Left ventricle myocardium inferior (tissue), 1 donor: ENCODE measurements around the gene SLC26A9. TPM values are rescaled to one million over a fixed set of nuclear protein-coding genes. Genes with fewer than 3 reads are reported as not detected.

Source experiments
- DNase-seq: peaks from one replicate; pipeline ENCODE4 v3.0.0-alpha.2; 2020
- H3K27ac ChIP-seq: fragments of 200-600 bp; replicated peaks from 2 replicates; pipeline ENCODE4 v1.8.0; 2021
- H3K27me3 ChIP-seq: fragments of 200-600 bp; 2 replicates; pipeline ENCODE4 v1.8.0; 2021; ENCODE audit warnings: low read depth
- H3K36me3 ChIP-seq: fragments of 200-600 bp; 2 replicates; pipeline ENCODE4 v1.8.0; 2021
- H3K4me1 ChIP-seq: fragments of 200-600 bp; 2 replicates; pipeline ENCODE4 v1.8.0; 2021
- H3K4me3 ChIP-seq: fragments of 200-600 bp; 2 replicates; pipeline ENCODE4 v1.8.0; 2021; ENCODE audit warnings: mild to moderate bottlenecking, moderate library complexity
- H3K9me3 ChIP-seq: fragments of 200-600 bp; replicated peaks from 2 replicates; pipeline ENCODE4 v1.8.0; 2021
- CTCF ChIP-seq: fragments of 200-600 bp; IDR thresholded peaks from 2 replicates; pipeline ENCODE4 v1.8.0; 2021; ENCODE audit warnings: antibody characterized with exemption, mild to moderate bottlenecking, borderline replicate concordance
- intact Hi-C: fragments of 100-400 bp; cut with micrococcal nuclease; formaldehyde crosslinking; loops from one replicate; pipeline ENCODE4 v1.11.0; 2022
- total RNA-seq: library from RNA; stranded (reverse); fragmentation: NEBNext Ultra II Directional; extraction: Animal tissue kit (Norgen Biotek cat#: 25700); gene quantifications from one replicate; pipeline ENCODE4 v1.2.1, GENCODE V29; 2021
- donor health status: DM: no; HTN: yes; CAD: no; lungs with severe emphysema.

Gene SLC26A9
- total RNA-seq, 1 donor from 2014 or later: 35.2 TPM

GRCh38 chr1:205976708-205977401 lies 33.6 kb upstream of the SLC26A9 start:
- Histone ChIP-seq H3K27me3 (no peaks in the 10 kb centered on the region), H3K36me3 (no peaks in the 10 kb centered on the region)

GRCh38 chr1:205976036-205976435 lies 32.8 kb upstream of the SLC26A9 start:
- DNase-seq: no peak
- H3K4me1 ChIP-seq: peaks cover 36% of the 10 kb centered on the region
- H3K36me3 ChIP-seq: no peaks in the 10 kb centered on the region
- no peaks in the 10 kb centered on the region for H3K9me3 ChIP-seq
- peak overlapping the region; percentile 90 for H3K27ac ChIP-seq
- no peaks in the 10 kb centered on the region for H3K27me3 ChIP-seq
- intact Hi-C loops: loop anchor here (5.0 kb wide), 1 partner anchor 184 kb away; no protein-coding TSS in a partner anchor
- H3K4me3 ChIP-seq: no peak overlapping the region
- no peak for TF ChIP-seq CTCF

More at GRCh38 chr1:205976708-205977401, 33.6 kb upstream of the SLC26A9 start:
- Histone ChIP-seq H3K4me3 (no peak overlapping the region), H3K4me1 (peaks cover 28% of the 10 kb centered on the region), H3K27ac (peak overlapping the region; percentile 90), H3K9me3 (no peaks in the 10 kb centered on the region)
- peak; percentile 77 for DNase-seq
- intact Hi-C loops: loop anchor here (1.0 to 5.0 kb wide), 2 partner anchors 58 to 185 kb away; no protein-coding TSS in a partner anchor
- TF ChIP-seq CTCF: no peak

- Histone ChIP-seq H3K27me3 (no peaks in the 10 kb centered on the region), H3K9me3 (no peaks in the 10 kb centered on the region), H3K27ac (peak overlapping the region; percentile 90), H3K4me1 (peaks cover 40% of the 10 kb centered on the region), H3K36me3 (no peaks in the 10 kb centered on the region), H3K4me3 (no peak overlapping the region)
- no peak for TF ChIP-seq CTCF
- DNase-seq: no peak
- intact Hi-C loops: loop anchor here (5.0 kb wide), 1 partner anchor 183 kb away; no protein-coding TSS in a partner anchor
Measured at GRCh38 chr1:205975387-205975998, 32.2 kb upstream of the SLC26A9 start.

GRCh38 chr1:205974712-205975111 lies 31.5 kb upstream of the SLC26A9 start:
- Histone ChIP-seq H3K27ac (no peak overlapping the region), H3K4me1 (peaks cover 40% of the 10 kb centered on the region), H3K36me3 (no peaks in the 10 kb centered on the region), H3K9me3 (no peaks in the 10 kb centered on the region), H3K27me3 (no peaks in the 10 kb centered on the region), H3K4me3 (no peak overlapping the region)
- no peak for TF ChIP-seq CTCF
- intact Hi-C loops: loop anchor here (5.0 kb wide), 1 partner anchor 182 kb away; no protein-coding TSS in a partner anchor
- DNase-seq: no peak

- intact Hi-C loops: no loop called here
- no peak overlapping the region for H3K4me3 ChIP-seq
- H3K4me1 ChIP-seq: peaks cover 40% of the 10 kb centered on the region
- no peak for TF ChIP-seq CTCF
- no peaks in the 10 kb centered on the region for H3K9me3 ChIP-seq
- no peak overlapping the region for H3K27ac ChIP-seq
- H3K36me3 ChIP-seq: no peaks in the 10 kb centered on the region
- no peaks in the 10 kb centered on the region for H3K27me3 ChIP-seq
- DNase-seq: no peak
Measured at GRCh38 chr1:205973377-205974232, 30.3 kb upstream of the SLC26A9 start.
